ENCODE results near the gene OR10A5.
"Not testable (repeated sequence)": the region's sequence is repeated elsewhere in the genome, so short reads cannot be mapped to it uniquely, and the experiment has no call there.

Gene OR10A5

DNA sequence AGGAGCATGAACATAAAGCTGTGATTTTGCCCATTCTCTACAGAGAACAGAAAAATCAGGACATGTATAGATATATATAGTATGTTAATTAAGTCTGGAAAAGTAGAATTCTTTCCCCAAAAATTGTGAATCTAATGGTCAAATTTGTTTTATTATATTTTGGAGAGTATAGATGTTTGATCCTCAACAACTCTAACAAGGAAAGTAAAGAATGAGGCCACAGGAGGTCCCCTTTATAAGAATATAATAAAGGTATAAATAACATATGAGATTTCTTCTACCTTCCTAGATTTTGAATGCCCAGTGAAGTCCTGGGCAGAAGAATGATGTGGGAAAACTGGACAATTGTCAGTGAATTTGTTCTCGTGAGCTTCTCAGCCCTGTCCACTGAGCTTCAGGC, 30.8 kb downstream of the OR10A5 start, which contains the start of gene OR10A4:
Gene OR10A4, plus strand, starts transcription at position 301 of the 400 bp plus-strand sequence. Its CDS starts 23 bp downstream, at position 324.
- no peak for DNase-seq

DNA sequence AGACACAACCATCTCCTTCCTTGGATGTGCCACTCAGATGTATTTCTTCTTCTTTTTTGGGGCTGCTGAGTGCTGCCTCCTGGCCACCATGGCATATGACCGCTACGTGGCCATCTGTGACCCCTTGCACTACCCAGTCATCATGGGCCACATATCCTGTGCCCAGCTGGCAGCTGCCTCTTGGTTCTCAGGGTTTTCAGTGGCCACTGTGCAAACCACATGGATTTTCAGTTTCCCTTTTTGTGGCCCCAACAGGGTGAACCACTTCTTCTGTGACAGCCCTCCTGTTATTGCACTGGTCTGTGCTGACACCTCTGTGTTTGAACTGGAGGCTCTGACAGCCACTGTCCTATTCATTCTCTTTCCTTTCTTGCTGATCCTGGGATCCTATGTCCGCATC, 31.4 kb downstream of the OR10A5 start:
- no peak for DNase-seq

DNA sequence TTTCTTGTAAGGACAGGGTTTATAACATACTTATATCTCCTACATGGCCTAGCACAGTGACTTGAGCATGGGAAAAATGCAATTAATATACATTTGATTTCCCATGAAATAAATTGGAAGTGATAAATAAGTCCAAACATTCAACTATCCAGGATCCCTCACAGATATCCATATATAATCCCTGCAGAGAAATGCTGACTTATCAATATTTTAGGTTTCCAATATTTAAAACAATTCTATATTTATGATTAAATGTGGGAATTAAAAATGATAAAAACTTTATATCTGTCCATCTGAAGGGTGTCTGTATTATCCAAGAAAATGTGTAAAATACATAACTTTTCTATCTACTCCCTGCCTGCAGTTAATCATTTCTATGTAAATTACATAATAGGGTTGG, 37.3 kb downstream of the OR10A5 start:
- no peak for DNase-seq

DNA sequence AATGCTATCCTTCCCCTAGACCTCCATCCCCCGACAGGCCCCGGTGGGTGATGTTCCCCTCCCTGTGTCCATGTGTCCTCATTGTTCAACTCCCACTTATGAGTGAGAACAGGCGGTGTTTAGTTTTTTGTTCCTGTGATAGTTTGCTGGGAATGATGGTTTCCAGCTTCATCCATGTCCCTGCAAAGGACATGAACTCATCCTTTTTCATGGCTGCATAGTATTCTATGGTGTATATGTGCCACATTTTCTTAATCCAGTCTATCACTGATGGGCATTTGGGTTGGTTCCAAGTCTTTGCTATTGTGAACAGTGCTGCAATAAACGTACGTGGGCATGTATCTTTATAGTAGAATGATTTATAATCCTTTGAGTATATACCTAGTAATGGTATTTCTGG, 42.2 kb downstream of the OR10A5 start:
- not testable (repeated sequence) for DNase-seq

DNA sequence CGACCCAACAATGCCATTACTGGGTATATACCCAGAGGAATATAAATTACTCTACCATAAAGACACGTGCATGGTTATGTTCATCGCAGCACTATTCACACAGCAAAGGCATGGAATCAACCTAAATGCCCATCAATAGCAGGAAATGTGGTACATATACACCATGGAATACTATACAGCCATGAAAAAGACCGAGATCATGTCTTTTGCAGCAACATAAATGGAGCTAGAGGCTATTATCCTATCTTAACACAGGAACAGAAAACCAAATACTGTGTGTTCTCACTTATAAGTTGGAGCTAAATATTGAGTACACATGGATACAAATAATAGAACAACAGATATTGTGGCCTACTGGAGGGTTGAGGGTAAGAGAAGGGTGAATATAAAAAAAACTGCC, 43.3 kb downstream of the OR10A5 start:
- DNase-seq: no peak

DNA sequence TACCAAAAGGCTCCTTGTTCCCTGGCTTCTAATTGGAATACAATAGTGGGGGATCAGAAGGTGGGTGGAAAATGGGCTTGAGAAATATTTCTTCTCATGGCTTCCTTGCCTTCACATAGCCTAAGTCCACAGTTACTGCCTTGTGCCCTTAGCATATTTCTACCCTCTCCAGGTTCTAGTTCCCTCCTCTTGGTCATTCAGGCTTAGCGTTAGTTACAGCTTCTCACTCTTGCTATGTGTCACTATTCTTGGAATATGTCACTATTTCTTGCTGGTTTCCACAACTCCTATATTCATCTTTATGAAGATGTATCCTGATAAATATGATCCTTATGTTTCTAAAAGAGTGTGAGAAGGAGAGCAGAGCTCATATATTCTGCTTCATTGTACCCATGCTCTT, 44.4 kb downstream of the OR10A5 start:
- DNase-seq: no peak

DNA sequence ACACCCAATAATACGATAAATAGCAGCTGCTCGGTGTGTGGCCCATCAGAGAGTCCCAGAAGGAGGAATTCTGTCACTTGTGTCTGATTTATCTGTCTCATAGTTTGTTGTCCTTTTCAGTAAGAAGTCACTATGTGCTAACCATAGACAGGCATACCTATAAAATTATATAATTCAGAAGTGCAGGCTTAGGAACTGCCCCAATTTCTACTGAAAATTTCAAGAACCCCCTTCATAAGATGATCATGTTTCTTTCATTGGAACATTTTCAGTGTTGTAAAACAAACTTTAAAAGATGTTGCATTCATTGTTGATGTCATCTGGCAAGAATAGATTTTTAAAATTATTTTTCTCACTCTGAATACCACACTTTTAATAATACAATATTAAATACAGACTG, 46.9 kb downstream of the OR10A5 start, which contains the start of gene OR2D2:
Gene OR2D2, minus strand, starts transcription at position 101 of the 400 bp plus-strand sequence. Its CDS starts 0 bp downstream, at position 101.
- DNase-seq: no peak

DNA sequence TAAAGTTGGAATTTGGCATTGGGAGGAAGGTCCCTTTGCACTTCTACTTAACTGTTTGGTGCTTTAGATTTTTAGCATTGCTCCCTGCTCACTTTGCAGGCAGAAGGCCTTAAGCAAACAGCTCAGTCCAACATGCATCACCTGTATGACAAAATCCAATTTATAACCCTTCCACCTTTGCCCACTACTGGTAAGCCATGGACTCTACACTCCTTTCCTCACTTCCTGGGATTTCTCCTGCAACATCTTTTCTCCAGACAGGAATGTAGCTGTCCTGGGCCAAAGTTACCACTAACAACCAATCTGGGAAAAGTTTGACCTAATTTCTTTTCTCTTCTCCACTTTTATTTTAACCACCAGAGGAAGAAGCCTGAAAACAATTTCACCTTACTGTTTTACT, 48.6 kb downstream of the OR10A5 start:
- DNase-seq: no peak

DNA sequence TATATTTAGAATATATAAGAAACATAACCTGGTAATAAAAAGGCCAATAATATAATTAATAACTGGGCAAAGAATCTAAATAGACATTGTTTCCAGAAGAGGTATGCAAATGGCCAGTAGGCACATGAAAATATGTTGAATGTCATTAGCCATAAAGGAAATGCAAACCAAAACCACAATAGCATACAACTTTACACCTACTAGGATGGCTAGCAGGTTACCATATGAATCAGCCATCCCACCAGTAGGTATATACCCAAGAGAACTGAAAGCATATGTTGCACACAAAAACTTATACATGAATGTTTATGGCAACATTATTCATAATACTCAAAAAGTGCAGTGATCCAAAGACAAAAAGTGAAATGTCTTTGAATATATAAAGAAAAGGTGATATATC, 49.5 kb downstream of the OR10A5 start:
- DNase-seq: no peak

Measured in activated CD8-positive, alpha-beta memory T cell treated with anti-CD3 and anti-CD28 coated beads, Interleukin-2, amount 50 U/mL, for 4 hours (primary cell).